ENCODE measurements around the gene DNAJB13.
A peak's percentile ranks its signal among the peaks of the same experiment; 100 is the strongest.
"Not testable (repeated sequence)": the region's sequence is repeated elsewhere in the genome, so short reads cannot be mapped to it uniquely, and the experiment has no call there.

DNAJB13 gene

GRCh38 chr11:73950869-73951710, at the start of gene DNAJB13:
TSS of gene DNAJB13 (plus strand) at chr11:73951026. CDS start at chr11:73951070, 44 bp downstream.
- DNase-seq (ENCODE audit: low read depth in 2 of 2) = no peak

GRCh38 chr11:73902303-73902702, 48.5 kb upstream of the DNAJB13 start:
- no peak for DNase-seq (ENCODE audit: low read depth in 2 of 2)

GRCh38 chr11:73907191-73907590, 43.6 kb upstream of the DNAJB13 start:
- DNase-seq (ENCODE audit: low read depth in 2 of 2) = no peak

- DNase-seq (ENCODE audit: low read depth in 2 of 2) = no peak
Observed at GRCh38 chr11:73912026-73912425, 38.8 kb upstream of the DNAJB13 start.

GRCh38 chr11:73913472-73913871, 37.4 kb upstream of the DNAJB13 start:
- DNase-seq (ENCODE audit: low read depth in 2 of 2) = no peak

GRCh38 chr11:73914284-73914683, 36.5 kb upstream of the DNAJB13 start:
- DNase-seq (ENCODE audit: low read depth in 2 of 2) = no peak

- no peak for DNase-seq (ENCODE audit: low read depth in 2 of 2)
Observed at GRCh38 chr11:73916435-73916834, 34.4 kb upstream of the DNAJB13 start.

- DNase-seq (ENCODE audit: low read depth in 2 of 2) = no peak
Observed at GRCh38 chr11:73921180-73921579, 29.6 kb upstream of the DNAJB13 start.

GRCh38 chr11:73929388-73929787, 21.4 kb upstream of the DNAJB13 start:
- no peak for DNase-seq (ENCODE audit: low read depth in 2 of 2)

- DNase-seq (ENCODE audit: low read depth in 2 of 2) = peak; percentile 25 to 32
Observed at GRCh38 chr11:73931039-73931645, 19.7 kb upstream of the DNAJB13 start.

GRCh38 chr11:73931951-73932350, 18.9 kb upstream of the DNAJB13 start:
- no peak for DNase-seq (ENCODE audit: low read depth in 2 of 2)

- DNase-seq (ENCODE audit: low read depth in 2 of 2) = no peak
Observed at GRCh38 chr11:73932781-73933180, 18.0 kb upstream of the DNAJB13 start.

- DNase-seq (ENCODE audit: low read depth in 2 of 2) = not testable (repeated sequence)
Observed at GRCh38 chr11:73936047-73936446, 14.8 kb upstream of the DNAJB13 start.

GRCh38 chr11:73939096-73939495, 11.7 kb upstream of the DNAJB13 start:
- DNase-seq (ENCODE audit: low read depth in 2 of 2) = no peak

- no peak for DNase-seq (ENCODE audit: low read depth in 2 of 2)
Observed at GRCh38 chr11:73940801-73941570, 9.8 kb upstream of the DNAJB13 start.

GRCh38 chr11:73942010-73942409, 8.8 kb upstream of the DNAJB13 start:
- no peak for DNase-seq (ENCODE audit: low read depth in 2 of 2)

- DNase-seq (ENCODE audit: low read depth in 2 of 2) = no peak
Observed at GRCh38 chr11:73944085-73944484, 6.7 kb upstream of the DNAJB13 start.

- no peak for DNase-seq (ENCODE audit: low read depth in 2 of 2)
Observed at GRCh38 chr11:73944901-73945300, 5.9 kb upstream of the DNAJB13 start.

- DNase-seq (ENCODE audit: low read depth in 2 of 2) = no peak
Observed at GRCh38 chr11:73945396-73945795, 5.4 kb upstream of the DNAJB13 start.

- DNase-seq (ENCODE audit: low read depth in 2 of 2) = no peak
Observed at GRCh38 chr11:73946798-73947458, 3.9 kb upstream of the DNAJB13 start.

GRCh38 chr11:73949246-73949645, 1.6 kb upstream of the DNAJB13 start:
- no peak for DNase-seq (ENCODE audit: low read depth in 2 of 2)

GRCh38 chr11:73949912-73950311, 914 bp upstream of the DNAJB13 start:
- no peak for DNase-seq (ENCODE audit: low read depth in 2 of 2)
